Tibial artery (tissue), 4 donors: Measurements from ENCODE around the gene NCAPG2.

Source experiments
- DNase-seq, 2 donors: peaks; one replicate each; pipeline ENCODE4 v3.0.0-alpha.2; 2019
- H3K27ac ChIP-seq, 2 donors: fragments of 200-600 bp; sonication (generic) in 1 of 2; 1 replicate in 1 of 2; 2 replicates in 1 of 2; pipeline ENCODE4 v1.5.1; 2018 to 2019; ENCODE audit warnings: mild to moderate bottlenecking in 1 of 2
- H3K27me3 ChIP-seq, 2 donors: fragments of 200-600 bp; sonication (generic) in 1 of 2; one replicate each; pipeline versions ENCODE4 v1.5.1 to v1.6.0; 2016 to 2019
- H3K36me3 ChIP-seq, 3 donors: fragments of 200-600 bp; sonication (generic) in 2 of 3; one replicate each; pipeline ENCODE4 v1.5.1; 2016 to 2019; ENCODE audit warnings: mild to moderate bottlenecking in 2 of 3
- H3K4me1 ChIP-seq, 4 donors: fragments of 200-600 bp; sonication (generic) in 2 of 4; 1 replicate in 3 of 4; 2 replicates in 1 of 4; pipeline ENCODE4 v1.5.1; 2016 to 2019
- H3K4me3 ChIP-seq, 2 donors: fragments of 200-600 bp; sonication (generic) in 1 of 2; 1 replicate in 1 of 2; 2 replicates in 1 of 2; pipeline ENCODE4 v1.5.1; 2018 to 2019; ENCODE audit warnings: mild to moderate bottlenecking in 2 of 2
- H3K9me3 ChIP-seq, 3 donors: fragments of 200-600 bp; sonication (generic) in 1 of 3; one replicate each; pipeline ENCODE4 v1.5.1; 2016 to 2019
- intact Hi-C: fragments of 100-400 bp; cut with DNase I; formaldehyde crosslinking; loops from one replicate; pipeline ENCODE4 v1.15.0; 2023; ENCODE audit warnings: low total_unique reads
- TF ChIP-seq, protein P1 (sequence below), 2 experiments: fragments of 200-600 bp in 1 of 2; fragments of 450-650 bp in 1 of 2; IDR thresholded peaks; one replicate each; pipeline ENCODE4 v1.5.1; 2017 to 2019; ENCODE audit warnings: antibody characterized with exemption in 2 of 2, mild to moderate bottlenecking in 1 of 2, moderate library complexity in 1 of 2

The NCAPG2 gene

DNA sequence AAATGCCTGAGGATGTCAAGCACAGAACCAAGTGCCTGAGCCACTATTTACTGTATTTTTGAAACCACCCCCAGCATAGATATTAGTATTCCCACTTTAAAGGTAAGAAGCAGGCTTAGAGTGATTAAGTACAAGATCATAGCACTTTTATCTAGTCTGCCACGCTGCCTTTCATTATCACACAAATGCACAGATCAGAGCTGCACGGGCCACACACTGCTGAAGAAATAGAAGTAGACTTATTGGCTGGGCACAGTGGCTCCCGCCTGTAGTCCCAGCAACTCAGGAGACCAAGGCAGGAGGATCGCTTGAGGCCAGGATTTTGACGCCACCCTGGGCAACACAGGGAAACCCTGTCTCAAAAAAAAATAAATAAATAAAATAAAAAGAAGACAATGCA, 38.2 kb downstream of the NCAPG2 start:
- TF ChIP-seq, protein P1, sequence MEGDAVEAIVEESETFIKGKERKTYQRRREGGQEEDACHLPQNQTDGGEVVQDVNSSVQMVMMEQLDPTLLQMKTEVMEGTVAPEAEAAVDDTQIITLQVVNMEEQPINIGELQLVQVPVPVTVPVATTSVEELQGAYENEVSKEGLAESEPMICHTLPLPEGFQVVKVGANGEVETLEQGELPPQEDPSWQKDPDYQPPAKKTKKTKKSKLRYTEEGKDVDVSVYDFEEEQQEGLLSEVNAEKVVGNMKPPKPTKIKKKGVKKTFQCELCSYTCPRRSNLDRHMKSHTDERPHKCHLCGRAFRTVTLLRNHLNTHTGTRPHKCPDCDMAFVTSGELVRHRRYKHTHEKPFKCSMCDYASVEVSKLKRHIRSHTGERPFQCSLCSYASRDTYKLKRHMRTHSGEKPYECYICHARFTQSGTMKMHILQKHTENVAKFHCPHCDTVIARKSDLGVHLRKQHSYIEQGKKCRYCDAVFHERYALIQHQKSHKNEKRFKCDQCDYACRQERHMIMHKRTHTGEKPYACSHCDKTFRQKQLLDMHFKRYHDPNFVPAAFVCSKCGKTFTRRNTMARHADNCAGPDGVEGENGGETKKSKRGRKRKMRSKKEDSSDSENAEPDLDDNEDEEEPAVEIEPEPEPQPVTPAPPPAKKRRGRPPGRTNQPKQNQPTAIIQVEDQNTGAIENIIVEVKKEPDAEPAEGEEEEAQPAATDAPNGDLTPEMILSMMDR (IDR thresholded peaks at IDR 0.05): no peak
- Histone ChIP-seq H3K4me3 (no peak overlapping the region), H3K9me3 (no peaks in the 10 kb centered on the region), H3K4me1 (no peaks in the 10 kb centered on the region), H3K36me3 (peaks cover 0 to 30% (median 10%) of the 10 kb centered on the region in 3 donors), H3K27me3 (no peaks in the 10 kb centered on the region), H3K27ac (no peak overlapping the region)
- intact Hi-C loops: no loop called here
- no peak for DNase-seq

DNA sequence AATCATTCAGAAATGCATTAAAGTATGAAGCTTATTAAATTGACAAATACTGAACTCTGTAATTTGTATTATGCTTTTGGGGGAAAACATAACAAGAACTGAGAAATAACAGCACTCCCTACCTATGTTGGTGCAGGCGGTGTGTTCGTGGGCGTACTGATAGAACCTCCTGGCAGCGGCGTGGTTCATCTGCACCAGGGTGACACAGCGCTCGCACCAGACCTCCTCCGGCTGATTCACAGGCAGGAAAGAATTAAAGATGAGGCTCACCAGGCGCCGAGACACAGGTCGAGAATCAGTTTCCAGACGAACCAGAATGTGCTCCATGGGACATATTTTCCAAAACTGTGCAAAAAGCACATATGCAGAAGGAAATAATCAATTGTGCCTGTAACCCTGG, 40.2 kb downstream of the NCAPG2 start:
- no peaks in the 10 kb centered on the region for H3K27me3 ChIP-seq
- TF ChIP-seq, protein P1 (IDR thresholded peaks at IDR 0.05): no peak
- no peaks in the 10 kb centered on the region for H3K9me3 ChIP-seq
- no peak overlapping the region for H3K27ac ChIP-seq
- H3K4me3 ChIP-seq: no peak overlapping the region
- H3K4me1 ChIP-seq: no peaks in the 10 kb centered on the region
- H3K36me3 ChIP-seq: peaks cover 0 to 28% (median 5%) of the 10 kb centered on the region in 3 donors
- DNase-seq: no peak
- intact Hi-C loops: no loop called here

DNA sequence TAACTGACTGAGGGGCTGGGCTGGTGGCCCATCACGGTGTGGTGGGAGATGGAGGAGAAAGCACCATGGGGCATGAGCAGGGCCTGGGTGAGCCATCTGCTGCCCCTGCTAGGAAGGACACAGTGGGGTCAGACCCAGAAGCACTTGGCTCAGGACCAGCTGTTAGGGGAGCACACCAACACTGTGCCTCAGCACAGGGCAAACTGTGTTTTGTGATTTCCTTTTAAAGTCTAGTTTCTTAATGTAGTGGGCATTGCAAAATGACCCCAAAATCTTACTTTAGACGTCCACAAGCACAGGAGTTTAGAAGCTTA, 41.2 kb downstream of the NCAPG2 start:
- DNase-seq: no peak
- Histone ChIP-seq H3K27ac (no peak overlapping the region), H3K4me3 (no peak overlapping the region), H3K36me3 (peaks cover 0 to 28% (median 0%) of the 10 kb centered on the region in 3 donors), H3K4me1 (no peaks in the 10 kb centered on the region), H3K9me3 (no peaks in the 10 kb centered on the region), H3K27me3 (no peaks in the 10 kb centered on the region)
- intact Hi-C loops: no loop called here
- TF ChIP-seq, protein P1 (IDR thresholded peaks at IDR 0.05): no peak

DNA sequence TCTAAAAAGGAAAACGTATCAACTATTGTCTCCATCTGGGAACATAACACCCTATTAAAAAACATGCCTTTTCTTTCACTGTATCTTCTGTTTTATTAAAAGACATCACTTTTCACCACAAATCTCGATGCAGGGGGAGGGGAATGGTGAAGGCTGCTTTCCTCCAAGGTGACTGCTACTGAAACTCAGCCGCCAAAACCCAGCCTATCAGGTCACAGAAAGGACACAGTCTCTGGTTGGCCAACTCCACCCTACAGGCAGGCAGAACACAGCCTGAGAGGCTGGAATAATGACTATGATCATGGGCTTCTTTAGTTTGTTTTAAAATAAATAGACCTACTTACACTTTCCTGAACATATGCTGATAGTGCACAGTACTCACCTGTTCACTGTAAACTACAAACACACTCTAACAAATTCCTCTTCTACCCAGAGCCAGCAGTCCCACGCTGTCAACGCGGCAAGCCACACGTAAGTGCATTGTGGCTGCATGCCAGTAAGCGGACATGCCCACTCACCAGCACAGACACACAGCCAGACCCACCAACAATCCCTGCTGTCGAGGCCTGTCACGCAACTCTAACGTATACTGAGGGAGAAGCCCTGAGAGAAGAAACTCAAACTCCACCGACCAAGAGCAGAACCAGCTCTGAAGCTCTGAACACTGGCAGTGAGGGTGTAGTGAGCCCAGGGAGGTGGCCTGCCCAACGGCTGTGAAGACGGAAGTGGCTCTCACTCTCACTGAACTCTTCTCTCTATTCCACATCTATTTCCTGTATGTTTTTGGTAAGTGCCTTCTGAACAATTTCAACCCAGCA, 41.8 kb downstream of the NCAPG2 start:
- no peaks in the 10 kb centered on the region for H3K4me1 ChIP-seq
- TF ChIP-seq, protein P1 (IDR thresholded peaks at IDR 0.05): no peak
- H3K4me3 ChIP-seq: no peak overlapping the region
- no peak overlapping the region for H3K27ac ChIP-seq
- H3K36me3 ChIP-seq: peaks cover 0 to 28% (median 0%) of the 10 kb centered on the region in 3 donors
- no peaks in the 10 kb centered on the region for H3K27me3 ChIP-seq
- H3K9me3 ChIP-seq: no peaks in the 10 kb centered on the region
- no peak for DNase-seq
- intact Hi-C loops: no loop called here

DNA sequence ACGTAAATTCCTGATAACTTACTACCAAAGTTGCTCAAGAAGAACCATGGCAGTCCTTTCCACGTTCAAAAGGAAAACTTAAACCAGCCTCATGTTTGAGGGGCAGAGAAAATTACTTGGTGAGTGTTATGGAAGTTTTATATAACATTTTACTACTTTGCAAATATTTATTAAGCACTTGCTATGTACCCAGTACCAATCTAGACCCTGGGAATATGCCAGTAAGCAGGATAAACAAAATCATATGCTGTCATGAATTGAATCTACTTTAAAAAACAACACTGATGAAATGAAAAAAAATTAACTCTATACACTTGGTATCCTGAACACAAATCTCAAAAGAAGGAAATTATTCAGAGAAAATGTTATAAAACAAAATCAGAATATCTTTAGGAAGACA, 46.1 kb downstream of the NCAPG2 start:
- Histone ChIP-seq H3K9me3 (no peaks in the 10 kb centered on the region), H3K36me3 (peaks cover 5 to 44% (median 15%) of the 10 kb centered on the region in 3 donors), H3K4me3 (no peak overlapping the region), H3K27ac (no peak overlapping the region), H3K4me1 (no peaks in the 10 kb centered on the region), H3K27me3 (no peaks in the 10 kb centered on the region)
- TF ChIP-seq, protein P1 (IDR thresholded peaks at IDR 0.05): no peak
- intact Hi-C loops: no loop called here
- DNase-seq: no peak
